Measurements from ENCODE around the gene P2RY13. TPM values are rescaled to one million over a fixed set of nuclear protein-coding genes. Genes with fewer than 3 reads are reported as not detected.

The P2RY13 gene
- total and polyA plus RNA-seq, 4 experiments from 2014 or later, result not detected

DNA sequence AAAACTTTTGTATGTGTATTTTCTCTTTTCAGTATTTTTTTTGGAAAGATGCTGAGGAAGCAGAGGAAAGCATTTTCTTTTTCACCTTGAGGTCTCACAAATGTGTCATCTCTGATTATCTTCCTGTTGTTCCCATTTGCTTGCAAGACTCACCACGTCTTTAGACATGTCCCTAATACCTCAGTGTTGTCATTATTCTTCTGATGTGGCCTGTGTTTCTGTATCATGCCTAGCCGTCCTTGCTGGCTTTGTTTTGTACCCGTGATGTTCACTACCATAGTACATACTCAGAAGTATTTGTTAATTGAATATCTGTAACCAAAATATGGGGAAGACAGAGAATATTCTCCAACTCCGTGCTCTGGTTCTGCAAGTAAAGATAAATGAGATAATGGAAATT is 46.0 kb downstream of the P2RY13 start:
- Mint-ChIP-seq H3K27ac (peak overlapping the region; percentile 10 to 90 (median 74)), H3K36me3 (no peaks in the 10 kb centered on the region), H3K27me3 (no peaks in the 10 kb centered on the region), H3K4me1 (peaks cover 16 to 31% (median 21%) of the 10 kb centered on the region in 4 donors), H3K9me3 (peaks cover 0 to 3% (median 0%) of the 10 kb centered on the region in 8 donors), H3K4me3 (no peak overlapping the region)
- Histone ChIP-seq H3K4me3 (ENCODE audit: low read length in 2 of 2) (no peak overlapping the region), H3K9me3 (ENCODE audit: control insufficient read depth in 1 of 2, low read length in 2 of 2) (no peaks in the 10 kb centered on the region), H3K4me1 (ENCODE audit: insufficient read depth, low read length) (peaks cover 22% of the 10 kb centered on the region), H3K36me3 (ENCODE audit: insufficient read depth, low read length) (no peaks in the 10 kb centered on the region), H3K27ac (ENCODE audit: low read depth, low read length) (no peak overlapping the region), H3K27me3 (ENCODE audit: insufficient read depth, low read length) (no peaks in the 10 kb centered on the region)
- ChIA-PET CTCF (ENCODE audit: partially characterized antibody) (interaction anchor here (1.2 to 9.3 kb wide), 7 partner anchors 15 to 121 kb away, joined by 3 to 200 read pairs (median 7); no protein-coding TSS in a partner anchor), POLR2A (ENCODE audit: partially characterized antibody) (no interaction called here)
- DNase-seq, result peak in 4 of 5 donors; percentile 35 to 45 (median 39)
- intact Hi-C loops (cut with micrococcal nuclease), result loop anchor here (1.0 to 10.0 kb wide), 8 partner anchors 56 to 631 kb away; no protein-coding TSS in a partner anchor

DNA sequence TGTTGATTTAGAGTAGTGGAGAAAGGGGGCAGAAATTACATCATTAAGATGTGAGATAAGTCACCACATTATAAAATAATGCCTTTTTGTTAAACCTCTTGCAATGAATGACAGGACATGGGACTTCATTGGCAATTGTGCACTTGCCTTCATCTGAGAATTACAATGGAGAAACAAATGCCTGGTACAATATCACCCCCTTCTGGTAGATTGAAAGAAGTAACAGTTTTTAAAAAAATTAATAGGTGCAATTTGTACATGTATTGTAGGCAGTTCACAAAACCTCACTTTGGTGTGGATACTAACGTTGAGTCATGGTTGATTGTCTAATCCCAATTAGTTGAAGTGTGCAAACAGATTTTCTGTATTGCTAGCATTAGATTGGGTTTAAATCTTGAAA is 46.4 kb downstream of the P2RY13 start:
- Mint-ChIP-seq H3K36me3 (no peaks in the 10 kb centered on the region), H3K4me3 (no peak overlapping the region), H3K4me1 (peaks cover 20 to 36% (median 25%) of the 10 kb centered on the region in 4 donors), H3K27ac (peak overlapping the region in 6 of 7 donors; percentile 25 to 90 (median 77)), H3K9me3 (peaks cover 0 to 1% (median 0%) of the 10 kb centered on the region in 8 donors), H3K27me3 (no peaks in the 10 kb centered on the region)
- intact Hi-C loops (cut with micrococcal nuclease), result loop anchor here (1.0 to 10.0 kb wide), 8 partner anchors 56 to 632 kb away; no protein-coding TSS in a partner anchor
- no peak overlapping the region for H3K4me3 ChIP-seq (ENCODE audit: low read length in 2 of 2)
- peaks cover 27% of the 10 kb centered on the region for H3K4me1 ChIP-seq (ENCODE audit: insufficient read depth, low read length)
- no peaks in the 10 kb centered on the region for H3K27me3 ChIP-seq (ENCODE audit: insufficient read depth, low read length)
- H3K27ac ChIP-seq (ENCODE audit: low read depth, low read length), result no peak overlapping the region
- DNase-seq, result peak in 4 of 5 donors; percentile 64 to 71 (median 68)
- H3K9me3 ChIP-seq (ENCODE audit: control insufficient read depth in 1 of 2, low read length in 2 of 2), result no peaks in the 10 kb centered on the region
- ChIA-PET CTCF (ENCODE audit: partially characterized antibody) (interaction anchor here (0.9 to 9.5 kb wide), 16 partner anchors 15 to 127 kb away, joined by 3 to 221 read pairs (median 6); no protein-coding TSS in a partner anchor), POLR2A (ENCODE audit: partially characterized antibody) (interaction anchor here (1.4 kb wide), 1 partner anchor 55 kb away, joined by 4 read pairs; no protein-coding TSS in a partner anchor)
- no peaks in the 10 kb centered on the region for H3K36me3 ChIP-seq (ENCODE audit: insufficient read depth, low read length)

DNA sequence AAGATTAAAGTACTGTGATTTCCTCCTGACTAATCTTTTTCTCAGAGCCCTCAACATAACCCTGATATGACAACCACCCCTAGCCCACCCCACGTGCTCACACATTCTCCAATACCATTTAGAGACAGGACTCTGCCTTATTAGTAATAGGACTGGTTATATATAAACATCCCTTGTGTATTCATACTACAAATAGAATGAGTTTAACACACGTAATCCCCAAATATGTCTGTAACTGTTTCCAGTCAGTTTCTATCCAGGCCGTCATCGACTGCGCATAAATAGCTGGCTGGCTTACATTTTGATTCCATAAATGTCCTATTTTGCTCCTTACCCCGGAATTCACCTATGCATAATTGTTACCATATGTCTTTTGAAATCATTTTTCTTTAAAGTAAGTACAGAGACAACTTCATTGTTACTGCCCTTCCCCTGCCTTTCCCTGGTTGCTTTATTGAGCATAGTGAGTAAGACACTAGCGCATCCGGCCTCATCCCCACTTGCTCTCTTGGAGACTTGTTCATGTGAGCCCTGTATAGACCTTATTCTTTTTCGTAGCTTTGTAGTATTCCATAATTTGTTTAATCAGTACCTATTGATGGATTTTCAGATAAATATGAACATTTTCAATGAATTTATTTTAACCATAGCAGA is 47.6 kb downstream of the P2RY13 start:
- no peak overlapping the region for H3K27ac ChIP-seq (ENCODE audit: low read depth, low read length)
- H3K9me3 ChIP-seq (ENCODE audit: control insufficient read depth in 1 of 2, low read length in 2 of 2), result no peaks in the 10 kb centered on the region
- H3K4me1 Mint-ChIP-seq, result peaks cover 23 to 44% (median 29%) of the 10 kb centered on the region in 4 donors
- no peaks in the 10 kb centered on the region for H3K27me3 ChIP-seq (ENCODE audit: insufficient read depth, low read length)
- H3K27me3 Mint-ChIP-seq, result no peaks in the 10 kb centered on the region
- peaks cover 38% of the 10 kb centered on the region for H3K4me1 ChIP-seq (ENCODE audit: insufficient read depth, low read length)
- no peaks in the 10 kb centered on the region for H3K36me3 Mint-ChIP-seq
- no peak overlapping the region for H3K4me3 Mint-ChIP-seq
- intact Hi-C loops (cut with micrococcal nuclease), result loop anchor here (2.0 to 10.0 kb wide), 5 partner anchors 354 to 633 kb away; no protein-coding TSS in a partner anchor
- no peak for DNase-seq
- CTCF ChIA-PET (ENCODE audit: partially characterized antibody), result interaction anchor here (0.7 to 9.5 kb wide), 19 partner anchors 11 to 125 kb away, joined by 3 to 221 read pairs (median 5); no protein-coding TSS in a partner anchor
- POLR2A ChIA-PET (ENCODE audit: partially characterized antibody), result interaction anchor here (1.4 to 1.7 kb wide), 2 partner anchors 54 to 113 kb away, joined by 4 read pairs; no protein-coding TSS in a partner anchor
- H3K9me3 Mint-ChIP-seq, result no peaks in the 10 kb centered on the region
- H3K27ac Mint-ChIP-seq, result no peak overlapping the region
- H3K36me3 ChIP-seq (ENCODE audit: insufficient read depth, low read length), result no peaks in the 10 kb centered on the region
- H3K4me3 ChIP-seq (ENCODE audit: low read length in 2 of 2), result no peak overlapping the region

DNA sequence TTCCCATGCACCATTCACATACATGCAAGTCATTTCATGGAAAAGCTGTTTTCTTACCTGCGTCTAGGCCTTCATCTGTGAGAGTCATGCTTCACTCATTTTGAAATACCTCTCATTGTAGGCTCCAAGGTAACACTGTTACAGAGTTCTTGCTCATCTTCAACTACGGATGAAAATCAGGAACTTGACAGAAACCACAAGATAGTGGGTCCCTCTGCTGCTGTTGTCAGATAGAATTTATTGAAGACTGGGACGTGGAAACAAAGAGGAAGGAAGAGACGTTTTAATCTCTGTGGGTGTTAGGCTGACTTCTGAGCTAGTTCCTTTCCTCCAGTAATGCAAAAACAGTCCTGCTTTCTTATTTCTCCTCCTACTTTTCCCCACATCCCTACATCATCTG is 51.1 kb downstream of the P2RY13 start, which contains the start of gene P2RY14:
P2RY14 (minus strand) TSS at position 313 of the 400 bp plus-strand sequence. CDS start 64,226 bp downstream, outside the sequence.
- H3K27ac ChIP-seq (ENCODE audit: low read depth, low read length), result peak within 1 kb of the TSS; percentile 18
- H3K4me3 ChIP-seq (ENCODE audit: low read length in 2 of 2), result no peak within 1 kb of the TSS
- Mint-ChIP-seq H3K27me3 (no peaks in the 10 kb centered on the region), H3K4me3 (peak within 1 kb of the TSS; percentile 27 to 69 (median 55)), H3K4me1 (peaks cover 26 to 61% (median 41%) of the 10 kb centered on the region in 4 donors), H3K9me3 (no peaks in the 10 kb centered on the region), H3K27ac (peak within 1 kb of the TSS; percentile 89 to 96 (median 93)), H3K36me3 (no peaks in the 10 kb centered on the region)
- POLR2A ChIA-PET (ENCODE audit: partially characterized antibody), result interaction anchor here (0.7 to 2.2 kb wide), 11 partner anchors 9 to 515 kb away, joined by 3 to 10 read pairs (median 4); partner anchors contain the start of genes GPR171 and SIAH2
- CTCF ChIA-PET (ENCODE audit: partially characterized antibody), result interaction anchor here (0.9 to 9.5 kb wide), 15 partner anchors 8 to 135 kb away, joined by 3 to 221 read pairs (median 6); partner anchors contain the start of gene GPR171
- no peaks in the 10 kb centered on the region for H3K9me3 ChIP-seq (ENCODE audit: control insufficient read depth in 1 of 2, low read length in 2 of 2)
- peaks cover 43% of the 10 kb centered on the region for H3K4me1 ChIP-seq (ENCODE audit: insufficient read depth, low read length)
- DNase-seq, result peak in 2 of 5 donors; percentile 6 to 9
- intact Hi-C loops (cut with micrococcal nuclease), result loop anchor here (1.0 kb wide), 1 partner anchor 51 kb away; no protein-coding TSS in a partner anchor
- H3K27me3 ChIP-seq (ENCODE audit: insufficient read depth, low read length), result no peaks in the 10 kb centered on the region
- H3K36me3 ChIP-seq (ENCODE audit: insufficient read depth, low read length), result no peaks in the 10 kb centered on the region

DNA sequence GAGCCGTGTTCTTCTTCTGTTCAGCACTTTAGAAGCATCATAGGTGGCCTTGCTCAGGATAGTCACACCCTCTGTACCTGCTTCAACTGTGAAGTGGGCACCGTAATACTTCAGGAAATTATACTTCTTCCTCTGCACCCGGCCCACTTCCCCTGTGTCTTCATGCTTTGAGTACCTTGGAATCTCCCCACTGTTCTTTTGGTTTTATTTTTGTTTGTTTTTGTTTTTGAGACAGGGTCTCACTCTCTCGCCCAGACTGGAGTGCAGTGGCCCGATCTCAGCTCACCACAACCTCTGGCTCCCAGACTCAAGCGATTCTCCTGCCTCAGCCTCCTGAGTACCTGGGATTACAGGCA is 52.7 kb downstream of the P2RY13 start:
- Histone ChIP-seq H3K27me3 (ENCODE audit: insufficient read depth, low read length) (no peaks in the 10 kb centered on the region), H3K4me1 (ENCODE audit: insufficient read depth, low read length) (peaks cover 41% of the 10 kb centered on the region), H3K36me3 (ENCODE audit: insufficient read depth, low read length) (no peaks in the 10 kb centered on the region), H3K9me3 (ENCODE audit: control insufficient read depth in 1 of 2, low read length in 2 of 2) (no peaks in the 10 kb centered on the region), H3K27ac (ENCODE audit: low read depth, low read length) (peak overlapping the region; percentile 33), H3K4me3 (ENCODE audit: low read length in 2 of 2) (no peak overlapping the region)
- no peaks in the 10 kb centered on the region for H3K9me3 Mint-ChIP-seq
- H3K27me3 Mint-ChIP-seq, result no peaks in the 10 kb centered on the region
- peak overlapping the region; percentile 93 to 96 (median 94) for H3K27ac Mint-ChIP-seq
- peak; percentile 46 to 72 (median 59) for DNase-seq
- no peaks in the 10 kb centered on the region for H3K36me3 Mint-ChIP-seq
- ChIA-PET CTCF (ENCODE audit: partially characterized antibody) (interaction anchor here (1.0 to 9.5 kb wide), 5 partner anchors 9 to 107 kb away, joined by 3 to 221 read pairs (median 6); no protein-coding TSS in a partner anchor), POLR2A (ENCODE audit: partially characterized antibody) (interaction anchor here (1.4 kb wide), 1 partner anchor 74 kb away, joined by 4 read pairs; the partner anchor contains the start of gene GPR171)
- peak overlapping the region; percentile 56 to 90 (median 72) for H3K4me3 Mint-ChIP-seq
- peaks cover 23 to 54% (median 36%) of the 10 kb centered on the region in 4 donors for H3K4me1 Mint-ChIP-seq
- intact Hi-C loops (cut with micrococcal nuclease), result no loop called here

Other genes starting within 250 kb of the P2RY13 start
- gene MED12L, start 243.9 kb downstream of the P2RY13 start, total RNA-seq, result under 1 TPM; 0.35 to 0.78 TPM
- not detected for gene MED12L, start 243.9 kb downstream of the P2RY13 start, polyA plus RNA-seq
- gene GPR171, start 126.3 kb downstream of the P2RY13 start, total RNA-seq, result 100 to 1,000 TPM; 116 to 129 TPM
- gene GPR171, start 126.3 kb downstream of the P2RY13 start, polyA plus RNA-seq, result 100 to 1,000 TPM; 123 to 156 TPM
- gene P2RY14, start 51.0 kb downstream of the P2RY13 start, total RNA-seq, result 1 to 10 TPM in 1 of 2 experiments, under 1 TPM in 1; 0.94 to 1.3 TPM
- gene P2RY14, start 51.0 kb downstream of the P2RY13 start, polyA plus RNA-seq, result 1 to 10 TPM in 1 of 2 donors, under 1 TPM in 1; 0.36 to 1.2 TPM
- gene GPR87, start 12.7 kb downstream of the P2RY13 start, total RNA-seq, result not detected
- gene GPR87, start 12.7 kb downstream of the P2RY13 start, polyA plus RNA-seq, result not detected
- not detected for gene P2RY12, start 55.2 kb upstream of the P2RY13 start, total RNA-seq
- gene P2RY12, start 55.2 kb upstream of the P2RY13 start, polyA plus RNA-seq, result not detected
- not detected for gene IGSF10, start 131.5 kb upstream of the P2RY13 start, total RNA-seq
- not detected for gene IGSF10, start 131.5 kb upstream of the P2RY13 start, polyA plus RNA-seq

All from CD4-positive, alpha-beta memory T cell (primary cell).